A673 (cell line): ENCODE data around the gene CCL7. TPM values are rescaled to one million over a fixed set of nuclear protein-coding genes. Genes with fewer than 3 reads are reported as not detected.

Source experiments
- BruUV-seq: library from RNA; stranded (reverse); fragments of 400-500 nt; replicated peaks from 2 replicates; lab custom pipeline; 2021; lab: Mats Ljungman, UMichigan
- CTCF ChIA-PET: fragments of 300-600 bp; sonication (Branson Sonifier 250); formaldehyde crosslinking; loops from one replicate; lab custom pipeline; 2022; ENCODE audit warnings: antibody characterized with exemption; lab: Charles Lee
- POLR2A ChIA-PET: fragments of 300-600 bp; sonication (Branson Sonifier 250); formaldehyde crosslinking; loops from one replicate; lab custom pipeline; 2022; ENCODE audit warnings: antibody characterized with exemption; ENCODE audit not compliant: low non-redundant PET; lab: Charles Lee
- DNase-seq: peaks from one replicate; pipeline ENCODE4 v3.0.0-alpha.2; 2015; ENCODE audit warnings: low spot score
- H3K27ac ChIP-seq: fragments of 200-600 bp; sonication (generic); 2 replicates; pipeline ENCODE4 v1.5.1; 2016; ENCODE audit warnings: mixed run types, low read depth, mild to moderate bottlenecking, mixed read lengths, antibody characterized with exemption, low read length; ENCODE audit not compliant: poor library complexity, severe bottlenecking
- H3K27me3 ChIP-seq: fragments of 200-600 bp; sonication (generic); replicated peaks from 2 replicates; pipeline ENCODE4 v1.6.1; 2017; ENCODE audit warnings: mixed run types, low read depth, mild to moderate bottlenecking, mixed read lengths, antibody characterized with exemption, low read length; ENCODE audit not compliant: insufficient read depth, poor library complexity
- H3K36me3 ChIP-seq: fragments of 200-600 bp; sonication (generic); 2 replicates; pipeline ENCODE4 v1.6.1; 2016; ENCODE audit warnings: mixed run types, mild to moderate bottlenecking, mixed read lengths, antibody characterized with exemption, low read length; ENCODE audit not compliant: insufficient read depth, poor library complexity, severe bottlenecking
- H3K4me1 ChIP-seq: fragments of 200-600 bp; sonication (generic); 2 replicates; pipeline ENCODE4 v1.6.1; 2017; ENCODE audit warnings: mixed run types, mild to moderate bottlenecking, mixed read lengths, antibody characterized with exemption, low read length; ENCODE audit not compliant: insufficient read depth, poor library complexity, severe bottlenecking
- H3K4me3 ChIP-seq: fragments of 200-600 bp; sonication (generic); 2 replicates; pipeline ENCODE4 v1.5.1; 2016; ENCODE audit warnings: low read depth, mixed run types, mild to moderate bottlenecking, mixed read lengths, low read length; ENCODE audit not compliant: poor library complexity, severe bottlenecking
- H3K9me3 ChIP-seq: fragments of 200-600 bp; sonication (generic); 2 replicates; pipeline ENCODE4 v1.6.1; 2016; ENCODE audit warnings: mixed run types, low read depth, mild to moderate bottlenecking, mixed read lengths, antibody characterized with exemption, low read length; ENCODE audit not compliant: poor library complexity, severe bottlenecking
- EZH2 ChIP-seq: fragments of 200-600 bp; sonication (generic); IDR thresholded peaks from 2 replicates; pipeline ENCODE4 v1.6.1; 2017; ENCODE audit warnings: borderline replicate concordance, low read depth, mild to moderate bottlenecking, mixed read lengths, antibody characterized with exemption, low read length; ENCODE audit not compliant: poor library complexity, severe bottlenecking
- intact Hi-C: fragments of 100-400 bp; cut with micrococcal nuclease; formaldehyde crosslinking; loops from one replicate; pipeline ENCODE4 v1.10.0; 2022; ENCODE audit not compliant: unreplicated experiment
- total RNA-seq: library from RNA; stranded (reverse); gene quantifications from 2 replicates; pipeline ENCODE4 v1.2.3, GENCODE V29; 2021
- TF ChIP-seq, protein P1 (sequence below): fragments of 300-800, 200-600 bp; sonication (generic); conservative IDR thresholded peaks from 2 replicates; pipeline ENCODE4 v1.5.1; 2017; ENCODE audit warnings: low read depth, mild to moderate bottlenecking, antibody characterized with exemption, low read length, moderate library complexity, mixed read lengths

The CCL7 gene
- total RNA-seq, 1 experiment from 2014 or later, result not detected

DNA sequence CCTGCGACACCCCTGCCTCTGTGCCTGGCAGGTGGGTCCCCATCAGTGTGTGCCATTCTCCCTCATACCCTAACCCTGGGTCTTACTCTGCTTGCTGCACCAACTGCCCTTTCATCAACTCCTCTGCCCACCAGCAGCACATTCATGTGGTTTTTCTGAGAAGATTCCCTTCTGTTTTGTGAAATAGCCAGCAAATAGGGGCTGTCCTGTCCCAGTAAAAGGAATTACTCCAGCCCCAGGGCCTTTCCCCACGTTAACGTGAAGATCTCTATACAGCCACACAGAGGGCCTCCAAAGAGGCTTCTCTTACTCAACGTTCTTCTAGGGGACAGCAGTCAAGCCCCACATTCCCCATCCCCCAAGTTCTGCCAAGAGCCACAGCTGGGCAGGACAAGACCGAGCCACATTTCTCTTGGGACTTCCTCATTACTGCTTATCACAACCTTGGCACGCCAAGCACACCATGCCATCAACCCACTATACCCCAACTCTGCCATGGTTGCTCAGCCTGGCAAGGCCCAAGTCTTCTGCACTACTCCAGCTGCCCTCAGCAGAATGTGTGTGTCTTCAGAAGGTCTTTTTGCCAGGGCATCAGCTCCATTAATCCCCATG, 33.6 kb upstream of the CCL7 start:
- Histone ChIP-seq H3K4me1 (no peaks in the 10 kb centered on the region), H3K9me3 (no peaks in the 10 kb centered on the region), H3K36me3 (no peaks in the 10 kb centered on the region), H3K27me3 (no peaks in the 10 kb centered on the region), H3K27ac (no peak overlapping the region), H3K4me3 (no peak overlapping the region)
- CTCF ChIA-PET, result no interaction called here
- POLR2A ChIA-PET, result no interaction called here
- DNase-seq, result no peak
- TF ChIP-seq, protein P1, sequence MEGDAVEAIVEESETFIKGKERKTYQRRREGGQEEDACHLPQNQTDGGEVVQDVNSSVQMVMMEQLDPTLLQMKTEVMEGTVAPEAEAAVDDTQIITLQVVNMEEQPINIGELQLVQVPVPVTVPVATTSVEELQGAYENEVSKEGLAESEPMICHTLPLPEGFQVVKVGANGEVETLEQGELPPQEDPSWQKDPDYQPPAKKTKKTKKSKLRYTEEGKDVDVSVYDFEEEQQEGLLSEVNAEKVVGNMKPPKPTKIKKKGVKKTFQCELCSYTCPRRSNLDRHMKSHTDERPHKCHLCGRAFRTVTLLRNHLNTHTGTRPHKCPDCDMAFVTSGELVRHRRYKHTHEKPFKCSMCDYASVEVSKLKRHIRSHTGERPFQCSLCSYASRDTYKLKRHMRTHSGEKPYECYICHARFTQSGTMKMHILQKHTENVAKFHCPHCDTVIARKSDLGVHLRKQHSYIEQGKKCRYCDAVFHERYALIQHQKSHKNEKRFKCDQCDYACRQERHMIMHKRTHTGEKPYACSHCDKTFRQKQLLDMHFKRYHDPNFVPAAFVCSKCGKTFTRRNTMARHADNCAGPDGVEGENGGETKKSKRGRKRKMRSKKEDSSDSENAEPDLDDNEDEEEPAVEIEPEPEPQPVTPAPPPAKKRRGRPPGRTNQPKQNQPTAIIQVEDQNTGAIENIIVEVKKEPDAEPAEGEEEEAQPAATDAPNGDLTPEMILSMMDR, result no peak
- no peak for TF ChIP-seq EZH2
- intact Hi-C loops, result no loop called here
- no TSS peak for BruUV-seq

DNA sequence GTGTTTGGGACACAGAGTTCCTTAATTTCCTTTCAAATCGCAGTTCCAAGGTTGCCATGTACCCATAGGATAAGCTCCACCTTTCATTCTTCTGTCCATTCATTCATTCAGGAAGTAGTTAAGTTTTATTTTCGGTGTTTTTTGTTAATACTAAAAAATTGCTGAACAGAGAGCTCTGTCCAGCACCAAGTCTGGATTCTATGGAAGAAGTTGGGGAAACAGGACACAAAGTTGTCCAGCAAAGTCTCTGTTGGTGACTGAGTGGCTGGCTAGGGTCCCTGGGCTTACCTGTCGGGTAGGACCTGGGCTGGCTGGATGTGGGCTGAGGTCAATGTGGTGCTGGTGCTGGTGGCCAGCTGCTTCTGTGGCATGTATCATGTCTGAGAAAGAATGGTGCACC, 32.6 kb upstream of the CCL7 start:
- Histone ChIP-seq H3K4me1 (no peaks in the 10 kb centered on the region), H3K27ac (no peak overlapping the region), H3K27me3 (no peaks in the 10 kb centered on the region), H3K4me3 (no peak overlapping the region), H3K36me3 (no peaks in the 10 kb centered on the region), H3K9me3 (no peaks in the 10 kb centered on the region)
- ChIA-PET CTCF (no interaction called here), POLR2A (no interaction called here)
- intact Hi-C loops, result no loop called here
- TF ChIP-seq, protein P1, result no peak
- no peak for TF ChIP-seq EZH2
- no TSS peak for BruUV-seq
- no peak for DNase-seq

DNA sequence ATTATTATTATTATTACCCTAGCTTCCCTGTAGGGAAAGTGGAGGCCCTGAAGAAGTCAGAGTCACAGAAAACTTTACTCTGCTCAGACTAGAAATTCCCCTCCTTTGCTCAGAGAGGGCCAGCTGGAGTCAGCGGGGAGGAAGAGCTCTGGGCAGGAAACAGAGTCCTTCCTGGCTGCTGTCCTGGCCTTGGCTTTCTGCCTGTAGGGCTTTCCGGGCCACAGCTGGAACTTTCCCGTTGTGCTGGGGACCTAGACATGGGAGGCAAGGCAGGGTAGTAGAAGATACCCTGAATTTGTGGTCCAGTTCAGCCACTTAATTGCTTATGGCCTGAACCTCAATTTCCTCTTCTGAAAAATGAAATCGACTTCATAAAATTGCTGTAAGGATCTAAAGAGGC, 29.0 kb upstream of the CCL7 start:
- no peaks in the 10 kb centered on the region for H3K36me3 ChIP-seq
- TF ChIP-seq, protein P1, result no peak
- TF ChIP-seq EZH2, result no peak
- no peak for DNase-seq
- no peaks in the 10 kb centered on the region for H3K27me3 ChIP-seq
- ChIA-PET CTCF (no interaction called here), POLR2A (no interaction called here)
- H3K4me1 ChIP-seq, result no peaks in the 10 kb centered on the region
- BruUV-seq, result no TSS peak
- no peaks in the 10 kb centered on the region for H3K9me3 ChIP-seq
- intact Hi-C loops, result no loop called here
- H3K27ac ChIP-seq, result no peak overlapping the region
- H3K4me3 ChIP-seq, result no peak overlapping the region
